SK-N-SH (cell line): ENCODE data around the gene CD300A. TPM values are rescaled to one million over a fixed set of nuclear protein-coding genes. Genes with fewer than 3 reads are reported as not detected.
A peak's percentile ranks its signal among the peaks of the same experiment; 100 is the strongest.

Source experiments
- CTCF ChIA-PET: fragments of 300-600, 350-600 bp; formaldehyde crosslinking; extraction: SDS; loops from one replicate; lab custom pipeline; 2021; lab: Yijun Ruan, JAX
- POLR2A ChIA-PET: fragments of 350-600 bp; sonication (Branson Sonifier 250); formaldehyde crosslinking; extraction: SDS; loops from one replicate; lab custom pipeline; 2020; ENCODE audit warnings: antibody characterized with exemption, inconsistent platforms; lab: Yijun Ruan, JAX
- DNase-seq: peaks from one replicate; pipeline ENCODE4 v3.0.0; 2012
- H2AFZ ChIP-seq: fragments of 200-600 bp; sonication (generic); 2 replicates; pipeline ENCODE4 v1.8.1; 2016; ENCODE audit warnings: antibody characterized with exemption, mild to moderate bottlenecking, low read depth
- H3F3A ChIP-seq: fragments of 200-600 bp; sonication (generic); replicated peaks from 2 replicates; pipeline ENCODE3; 2016; ENCODE audit warnings: antibody characterized with exemption, mild to moderate bottlenecking; ENCODE audit not compliant: insufficient read depth
- H3K27ac ChIP-seq, 2 experiments: fragments of 200-500 bp in 1 of 2; fragments of 200-600 bp in 1 of 2; sonication (Bioruptor generic) in 1 of 2; sonication (generic), shearing (Covaris generic) in 1 of 2; 2 replicates each; pipeline versions ENCODE4 v1.5.1 to v1.6.1; 2014 to 2016; ENCODE audit warnings: low read depth in 2 of 2, inconsistent platforms in 1 of 2, low read length in 1 of 2, mild to moderate bottlenecking in 1 of 2, mixed read lengths in 1 of 2
- H3K27me3 ChIP-seq: fragments of 200-600 bp; sonication (generic), shearing (Covaris generic); 2 replicates; pipeline ENCODE4 v1.6.1; 2016; ENCODE audit warnings: mixed run types; ENCODE audit not compliant: insufficient read depth
- H3K36me3 ChIP-seq, 2 experiments: fragments of 200-500 bp in 1 of 2; fragments of 200-600 bp in 1 of 2; sonication (Bioruptor generic) in 1 of 2; sonication (generic) in 1 of 2; replicated peaks in 1 of 2; 2 replicates each; pipeline versions ENCODE3 to v1.5.1; 2014 to 2016; ENCODE audit warnings: low read length in 1 of 2, mild to moderate bottlenecking in 1 of 2; ENCODE audit not compliant: insufficient read depth in 2 of 2, control insufficient read depth in 1 of 2
- H3K4me1 ChIP-seq, 2 experiments: fragments of 200-500 bp in 1 of 2; fragments of 200-600 bp in 1 of 2; sonication (Bioruptor generic) in 1 of 2; sonication (generic), shearing (Covaris generic) in 1 of 2; 2 replicates each; pipeline versions ENCODE4 v1.5.1 to v1.6.1; 2014 to 2016; ENCODE audit warnings: low read depth in 1 of 2, low read length in 1 of 2, mixed run types in 1 of 2; ENCODE audit not compliant: insufficient read depth in 2 of 2, control insufficient read depth in 1 of 2
- H3K4me2 ChIP-seq: fragments of 200-600 bp; sonication (generic), shearing (Covaris generic); 2 replicates; pipeline ENCODE4 v1.6.1; 2017; ENCODE audit warnings: mixed run types
- H3K4me3 ChIP-seq, 2 experiments: fragments of 200-500 bp in 1 of 2; fragments of 200-600 bp in 1 of 2; sonication (Bioruptor generic) in 1 of 2; sonication (generic), shearing (Covaris generic) in 1 of 2; 2 replicates each; pipeline versions ENCODE4 v1.5.1 to v1.8.1; 2014 to 2016; ENCODE audit warnings: low read depth in 2 of 2, inconsistent platforms in 1 of 2, low read length in 1 of 2, mild to moderate bottlenecking in 1 of 2, mixed read lengths in 1 of 2, moderate library complexity in 1 of 2
- H3K79me2 ChIP-seq: fragments of 200-600 bp; sonication (generic); 2 replicates; pipeline ENCODE4 v1.8.1; 2017; ENCODE audit warnings: mild to moderate bottlenecking; ENCODE audit not compliant: insufficient read depth
- H3K9ac ChIP-seq: fragments of 200-600 bp; sonication (generic); 2 replicates; pipeline ENCODE4 v1.6.1; 2017; ENCODE audit warnings: mixed run types
- H3K9me2 ChIP-seq: fragments of 200-600 bp; sonication (generic); 2 replicates; pipeline ENCODE4 v1.6.1; 2017; ENCODE audit warnings: mixed run types
- H3K9me3 ChIP-seq: fragments of 200-600 bp; sonication (generic); 2 replicates; pipeline ENCODE4 v1.6.1; 2017; ENCODE audit warnings: mixed run types, mild to moderate bottlenecking, moderate library complexity
- H4K20me1 ChIP-seq: fragments of 200-600 bp; sonication (generic); 2 replicates; pipeline ENCODE4 v1.6.1; 2017; ENCODE audit warnings: mild to moderate bottlenecking, mixed run types; ENCODE audit not compliant: insufficient read depth
- CHD2 ChIP-seq: fragments of 150-350 bp; IDR thresholded peaks from 2 replicates; pipeline ENCODE4 v1.6.1; 2018; ENCODE audit warnings: low read length; ENCODE audit not compliant: partially characterized antibody
- FOSL2 ChIP-seq: IDR thresholded peaks from 2 replicates; pipeline ENCODE4 v1.4.0; 2012; ENCODE audit warnings: low read depth, mild to moderate bottlenecking, moderate library complexity, borderline replicate concordance
- FOXJ3 ChIP-seq: sonication (generic); formaldehyde crosslinking; IDR thresholded peaks from 2 replicates; pipeline ENCODE4 v1.5.1; 2020; ENCODE audit warnings: mild to moderate bottlenecking, missing genetic modification reagents
- FOXM1 ChIP-seq: IDR thresholded peaks from 2 replicates; pipeline ENCODE4 v1.4.0; 2012; ENCODE audit warnings: low read depth, mild to moderate bottlenecking
- GABPA ChIP-seq: IDR thresholded peaks from 2 replicates; pipeline ENCODE4 v1.4.0; 2012; ENCODE audit warnings: low read depth, mild to moderate bottlenecking
- MEF2A ChIP-seq: IDR thresholded peaks from 2 replicates; pipeline ENCODE4 v1.4.0; 2012; ENCODE audit warnings: low read depth, borderline replicate concordance
- NFIC ChIP-seq: IDR thresholded peaks from 2 replicates; pipeline ENCODE4 v1.4.0; 2012; ENCODE audit warnings: borderline replicate concordance
- NRF1 ChIP-seq: IDR thresholded peaks from 2 replicates; pipeline ENCODE4 v1.6.1; 2012; ENCODE audit warnings: low read depth, mild to moderate bottlenecking, low read length
- RCOR1 ChIP-seq: fragments of 150-350 bp; IDR thresholded peaks from 2 replicates; pipeline ENCODE4 v1.6.1; 2017; ENCODE audit warnings: antibody characterized with exemption, low read length
- RFX5 ChIP-seq: IDR thresholded peaks from 2 replicates; pipeline ENCODE4 v1.6.1; 2012; ENCODE audit warnings: mild to moderate bottlenecking, improper control_type of control experiment, low read length
- RXRA ChIP-seq: IDR thresholded peaks from 2 replicates; pipeline ENCODE4 v1.4.0; 2012; ENCODE audit warnings: low read depth, mild to moderate bottlenecking, borderline replicate concordance
- TAF1 ChIP-seq: IDR thresholded peaks from 2 replicates; pipeline ENCODE4 v1.6.1; 2012; ENCODE audit warnings: low read depth, mild to moderate bottlenecking, low read length, moderate library complexity, borderline replicate concordance
- YY1 ChIP-seq: IDR thresholded peaks from 2 replicates; pipeline ENCODE4 v1.4.0; 2012; ENCODE audit warnings: low read depth, mild to moderate bottlenecking
- WGBS: methylation state at CpG from one replicate; pipeline ENCODE4 v1.1.6; 2017; ENCODE audit warnings: low lambda C conversion rate; 5-methylcytosine and 5-hydroxymethylcytosine counted together
- polyA plus RNA-seq, 3 experiments: library from polyadenylated mRNA; depleted of rRNA; stranded (reverse); fragments of >200 nt; gene quantifications; 2 replicates each; pipeline ENCODE4 v1.2.3, GENCODE V29; 2012
- TF ChIP-seq, protein P1 (sequence below): fragments of 200-600 bp; sonication (generic); IDR thresholded peaks from 2 replicates; pipeline ENCODE4 v1.6.1; 2017; ENCODE audit warnings: antibody characterized with exemption, mild to moderate bottlenecking, moderate library complexity
- TF ChIP-seq, protein P2 (sequence below): IDR thresholded peaks from 2 replicates; pipeline ENCODE4 v1.4.0; 2012; ENCODE audit warnings: low read depth, borderline replicate concordance

The CD300A gene
- polyA plus RNA-seq, 1 of the 3 experiments (the other 2 are of a cell fraction), result not detected

DNA sequence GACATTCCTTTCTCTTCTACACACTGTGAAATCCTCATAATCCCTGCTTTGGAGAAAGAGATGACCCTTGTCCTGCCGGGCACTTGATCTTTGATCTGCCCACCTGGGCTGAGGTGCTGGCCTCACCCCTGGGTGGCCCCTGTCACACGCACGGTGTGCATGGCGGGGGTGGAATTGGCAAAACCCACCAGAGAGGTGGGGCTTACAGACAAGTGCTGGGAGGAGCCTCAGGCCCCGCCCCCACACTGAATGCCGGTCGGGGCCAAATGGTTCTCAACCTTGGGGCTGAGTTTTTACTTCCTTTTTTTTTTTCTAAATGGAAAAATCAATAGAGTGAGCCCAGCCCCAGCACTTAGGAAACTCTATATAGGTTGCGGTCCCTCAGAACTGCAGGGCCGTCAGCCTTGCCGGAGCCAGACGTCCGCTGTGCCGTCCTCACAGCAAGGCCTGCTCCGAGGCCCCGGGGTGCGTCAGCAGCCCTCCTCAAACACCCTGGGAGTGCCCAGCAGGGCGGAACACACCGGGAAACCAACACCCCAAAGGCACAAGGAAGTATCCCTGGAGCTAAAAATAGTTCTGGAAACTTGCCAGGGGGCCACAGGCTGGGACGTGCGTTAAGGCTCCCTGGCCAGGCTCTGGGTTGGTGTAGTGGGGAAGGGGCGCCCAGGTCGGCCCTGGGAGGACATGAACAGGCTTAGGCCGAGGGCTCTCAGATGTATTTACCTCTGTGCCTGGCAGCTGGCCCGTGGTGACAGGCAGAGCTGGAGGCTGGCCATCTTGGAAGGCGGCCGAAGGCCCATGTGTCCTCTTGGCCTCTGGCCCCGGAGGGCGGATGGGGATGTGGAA is 23.5 kb upstream of the CD300A start:
- ChIA-PET CTCF (interaction anchor here (1.2 to 4.9 kb wide), 4 partner anchors 9 to 142 kb away, joined by 3 to 55 read pairs (median 6); no protein-coding TSS in a partner anchor), POLR2A (no interaction called here)
- Histone ChIP-seq H3K79me2 (no peaks in the 10 kb centered on the region), H4K20me1 (no peaks in the 10 kb centered on the region), H3F3A (no peaks in the 10 kb centered on the region), H3K9me2 (no peaks in the 10 kb centered on the region), H3K9ac (no peak overlapping the region), H3K4me1 (peaks cover 0 to 10% of the 10 kb centered on the region in 2 experiments; a peak in 1 of 4 replicates), H2AFZ (no peak overlapping the region), H3K9me3 (no peaks in the 10 kb centered on the region; the same call in 1 of the 2 replicates), H3K4me2 (no peak overlapping the region), H3K4me3 (no peak overlapping the region), H3K27ac (no peak overlapping the region), H3K27me3 (no peaks in the 10 kb centered on the region), H3K36me3 (no peaks in the 10 kb centered on the region)
- no peak for TF ChIP-seq CHD2
- no peak for TF ChIP-seq FOSL2
- TF ChIP-seq, protein P1, sequence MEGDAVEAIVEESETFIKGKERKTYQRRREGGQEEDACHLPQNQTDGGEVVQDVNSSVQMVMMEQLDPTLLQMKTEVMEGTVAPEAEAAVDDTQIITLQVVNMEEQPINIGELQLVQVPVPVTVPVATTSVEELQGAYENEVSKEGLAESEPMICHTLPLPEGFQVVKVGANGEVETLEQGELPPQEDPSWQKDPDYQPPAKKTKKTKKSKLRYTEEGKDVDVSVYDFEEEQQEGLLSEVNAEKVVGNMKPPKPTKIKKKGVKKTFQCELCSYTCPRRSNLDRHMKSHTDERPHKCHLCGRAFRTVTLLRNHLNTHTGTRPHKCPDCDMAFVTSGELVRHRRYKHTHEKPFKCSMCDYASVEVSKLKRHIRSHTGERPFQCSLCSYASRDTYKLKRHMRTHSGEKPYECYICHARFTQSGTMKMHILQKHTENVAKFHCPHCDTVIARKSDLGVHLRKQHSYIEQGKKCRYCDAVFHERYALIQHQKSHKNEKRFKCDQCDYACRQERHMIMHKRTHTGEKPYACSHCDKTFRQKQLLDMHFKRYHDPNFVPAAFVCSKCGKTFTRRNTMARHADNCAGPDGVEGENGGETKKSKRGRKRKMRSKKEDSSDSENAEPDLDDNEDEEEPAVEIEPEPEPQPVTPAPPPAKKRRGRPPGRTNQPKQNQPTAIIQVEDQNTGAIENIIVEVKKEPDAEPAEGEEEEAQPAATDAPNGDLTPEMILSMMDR, result no peak
- TF ChIP-seq RXRA, result no peak
- no peak for TF ChIP-seq GABPA
- no peak for TF ChIP-seq YY1
- no peak for TF ChIP-seq NRF1
- TF ChIP-seq NFIC, result no peak
- TF ChIP-seq FOXM1, result no peak
- no peak for TF ChIP-seq MEF2A
- no peak for TF ChIP-seq RFX5
- no peak for TF ChIP-seq TAF1
- no peak for TF ChIP-seq RCOR1
- TF ChIP-seq, protein P2, sequence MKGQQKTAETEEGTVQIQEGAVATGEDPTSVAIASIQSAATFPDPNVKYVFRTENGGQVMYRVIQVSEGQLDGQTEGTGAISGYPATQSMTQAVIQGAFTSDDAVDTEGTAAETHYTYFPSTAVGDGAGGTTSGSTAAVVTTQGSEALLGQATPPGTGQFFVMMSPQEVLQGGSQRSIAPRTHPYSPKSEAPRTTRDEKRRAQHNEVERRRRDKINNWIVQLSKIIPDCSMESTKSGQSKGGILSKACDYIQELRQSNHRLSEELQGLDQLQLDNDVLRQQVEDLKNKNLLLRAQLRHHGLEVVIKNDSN, result no peak
- no peak for TF ChIP-seq FOXJ3
- DNase-seq, result peak; percentile 60
- WGBS, result 65% methylated on average over 23 of the region's 28 CpGs
